ENCODE data around the gene TUBGCP2.

Gene TUBGCP2

DNA sequence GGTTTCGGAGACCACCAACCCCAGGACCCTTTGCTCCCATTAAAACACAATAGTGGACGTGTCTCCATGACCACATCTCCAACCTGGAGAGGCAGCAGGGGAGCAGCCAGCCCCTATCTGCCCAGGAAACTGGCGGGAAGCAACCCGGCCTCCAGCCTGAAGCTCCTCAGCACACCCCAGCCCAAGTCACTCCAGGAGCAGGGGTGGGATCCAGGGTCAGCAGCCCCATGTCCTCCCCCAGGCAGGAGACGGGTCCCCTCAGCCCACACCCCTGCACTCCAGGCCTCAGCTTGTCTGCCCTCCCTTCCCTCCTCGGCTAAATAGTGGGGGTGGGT lies 32.6 kb downstream of the TUBGCP2 start:
- no peaks in the 10 kb centered on the region for H3K4me1 ChIP-seq (ENCODE audit: control insufficient read depth, low read depth, low read length)
- no peak overlapping the region for H2BK5ac ChIP-seq (ENCODE audit: low read length)
- no peak overlapping the region for H4K5ac ChIP-seq (ENCODE audit: low read length)
- no peaks in the 10 kb centered on the region for H3K79me2 ChIP-seq (ENCODE audit: control insufficient read depth, insufficient read depth, low read length)
- H4K8ac ChIP-seq (ENCODE audit: low read depth, low read length) = no peak overlapping the region
- H3K9ac ChIP-seq (ENCODE audit: low read length) = no peak overlapping the region
- WGBS (ENCODE audit: extremely low coverage, insufficient coverage, low lambda C conversion rate) = no CpG with 5 or more reads among the region's 6 CpGs
- DNase-seq = no peak
- H3K79me1 ChIP-seq (ENCODE audit: low read length) = no peaks in the 10 kb centered on the region
- no peak overlapping the region for H3K4ac ChIP-seq (ENCODE audit: low read depth, low read length)
- no peak overlapping the region for H2BK15ac ChIP-seq (replicated peaks; ENCODE audit: low read depth)
- no peak overlapping the region for H3K23ac ChIP-seq (ENCODE audit: low read length)
- H3K18ac ChIP-seq (ENCODE audit: low read length) = no peak overlapping the region
- H3K27me3 ChIP-seq (ENCODE audit: insufficient read depth, low read length, poor library complexity) = no peaks in the 10 kb centered on the region
- H2BK120ac ChIP-seq (ENCODE audit: low read depth, low read length) = no peak overlapping the region
- no peak overlapping the region for H3K4me3 ChIP-seq (ENCODE audit: low read length)
- H2AK5ac ChIP-seq (ENCODE audit: low read length) = no peak overlapping the region
- no peak overlapping the region for H3K4me2 ChIP-seq (ENCODE audit: low read length)
- H3K36me3 ChIP-seq (ENCODE audit: control insufficient read depth, insufficient read depth, low read length) = no peaks in the 10 kb centered on the region
- H3K27ac ChIP-seq (ENCODE audit: low read depth, low read length) = no peak overlapping the region
- no peak overlapping the region for H3K56ac ChIP-seq (ENCODE audit: low read length)

DNA sequence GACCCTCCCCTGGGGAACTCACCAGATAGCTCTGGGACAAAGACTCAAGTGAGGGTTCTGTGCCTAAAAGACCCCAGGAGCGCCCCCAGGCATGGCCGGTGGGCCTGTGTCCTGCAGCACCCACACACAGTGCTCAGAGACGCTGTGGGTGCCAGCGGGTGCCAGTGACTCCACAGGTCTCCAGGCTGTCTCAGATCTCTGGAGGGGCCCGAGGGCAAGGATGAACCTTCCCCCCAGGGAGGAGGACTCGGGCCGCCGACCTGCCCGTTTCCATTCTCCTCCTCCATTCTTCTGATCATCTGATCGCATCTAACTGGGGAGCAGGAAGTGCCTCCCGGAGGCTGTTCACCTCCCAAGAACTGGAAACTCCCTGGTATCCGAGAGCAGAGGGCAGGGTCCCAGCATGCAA lies 33.0 kb downstream of the TUBGCP2 start:
- no peaks in the 10 kb centered on the region for H3K36me3 ChIP-seq (ENCODE audit: control insufficient read depth, insufficient read depth, low read length)
- no peaks in the 10 kb centered on the region for H3K4me1 ChIP-seq (ENCODE audit: control insufficient read depth, low read depth, low read length)
- H2BK120ac ChIP-seq (ENCODE audit: low read depth, low read length) = no peak overlapping the region
- H3K79me2 ChIP-seq (ENCODE audit: control insufficient read depth, insufficient read depth, low read length) = no peaks in the 10 kb centered on the region
- H2BK15ac ChIP-seq (replicated peaks; ENCODE audit: low read depth) = no peak overlapping the region
- H3K9ac ChIP-seq (ENCODE audit: low read length) = no peak overlapping the region
- no peak overlapping the region for H3K56ac ChIP-seq (ENCODE audit: low read length)
- no peak overlapping the region for H2AK5ac ChIP-seq (ENCODE audit: low read length)
- no peak overlapping the region for H3K4ac ChIP-seq (ENCODE audit: low read depth, low read length)
- H3K18ac ChIP-seq (ENCODE audit: low read length) = no peak overlapping the region
- no peaks in the 10 kb centered on the region for H3K79me1 ChIP-seq (ENCODE audit: low read length)
- H3K4me2 ChIP-seq (ENCODE audit: low read length) = no peak overlapping the region
- H4K8ac ChIP-seq (ENCODE audit: low read depth, low read length) = no peak overlapping the region
- H2BK5ac ChIP-seq (ENCODE audit: low read length) = no peak overlapping the region
- H3K27ac ChIP-seq (ENCODE audit: low read depth, low read length) = no peak overlapping the region
- H4K5ac ChIP-seq (ENCODE audit: low read length) = no peak overlapping the region
- H3K27me3 ChIP-seq (ENCODE audit: insufficient read depth, low read length, poor library complexity) = no peaks in the 10 kb centered on the region
- H3K23ac ChIP-seq (ENCODE audit: low read length) = no peak overlapping the region
- no CpG with 5 or more reads among the region's 12 CpGs for whole genome bisulfite sequencing (ENCODE audit: extremely low coverage, insufficient coverage, low lambda C conversion rate)
- no peak overlapping the region for H3K4me3 ChIP-seq (ENCODE audit: low read length)
- no peak for DNase-seq

DNA sequence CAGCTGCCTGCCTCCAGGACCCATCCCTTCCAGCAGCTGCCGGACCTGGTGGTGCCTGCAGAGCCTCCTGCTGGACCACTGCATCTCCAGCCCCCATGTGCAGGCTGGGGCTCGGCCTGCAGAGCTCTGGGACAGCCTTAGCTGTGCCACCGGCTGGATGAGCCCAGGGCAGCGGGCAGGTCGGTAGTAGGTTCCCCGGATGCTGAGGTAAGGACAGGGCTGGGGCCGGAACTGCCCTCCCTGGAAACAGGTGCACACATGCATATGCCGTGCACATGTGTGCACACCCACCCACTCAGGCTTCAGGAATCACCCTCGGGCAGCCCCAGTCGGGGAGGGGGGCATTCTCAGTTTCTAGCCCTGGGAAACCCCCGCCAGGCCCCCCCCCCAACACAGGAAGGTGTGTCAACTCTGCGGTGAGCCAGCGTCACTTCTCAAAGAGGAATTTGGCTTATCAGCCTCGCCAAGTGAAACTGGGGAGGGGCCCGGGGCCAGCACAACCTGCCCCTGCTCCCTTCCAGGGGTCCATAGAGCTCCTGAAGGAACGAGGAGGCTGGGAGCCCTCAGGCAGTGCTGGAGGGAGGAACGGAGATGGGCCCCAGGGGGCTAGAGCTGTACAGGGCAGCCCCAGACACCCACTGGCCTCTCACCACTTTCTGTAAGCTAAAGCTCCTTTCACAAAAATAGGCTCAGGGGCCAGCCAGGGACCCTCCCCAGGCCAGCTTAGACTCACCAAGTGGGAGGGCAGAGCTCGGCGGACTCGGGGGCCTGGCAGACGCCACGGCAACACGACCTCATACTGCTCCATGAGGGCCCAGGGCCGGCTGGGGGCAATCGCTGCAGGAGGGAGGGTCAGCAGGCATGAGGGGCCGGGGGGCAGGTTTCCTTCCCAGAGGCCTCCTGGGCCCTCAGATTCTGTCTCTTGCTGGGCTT lies 33.7 kb downstream of the TUBGCP2 start:
- Histone ChIP-seq H3K56ac (ENCODE audit: low read length) (no peak overlapping the region), H3K79me1 (ENCODE audit: low read length) (no peaks in the 10 kb centered on the region), H3K9ac (ENCODE audit: low read length) (no peak overlapping the region), H3K27me3 (ENCODE audit: insufficient read depth, low read length, poor library complexity) (no peaks in the 10 kb centered on the region), H3K4me2 (ENCODE audit: low read length) (no peak overlapping the region), H3K4me3 (ENCODE audit: low read length) (no peak overlapping the region), H2BK5ac (ENCODE audit: low read length) (no peak overlapping the region), H2BK15ac (replicated peaks; ENCODE audit: low read depth) (no peak overlapping the region), H3K27ac (ENCODE audit: low read depth, low read length) (no peak overlapping the region), H3K4ac (ENCODE audit: low read depth, low read length) (no peak overlapping the region), H3K79me2 (ENCODE audit: control insufficient read depth, insufficient read depth, low read length) (no peaks in the 10 kb centered on the region), H2BK120ac (ENCODE audit: low read depth, low read length) (no peak overlapping the region), H4K8ac (ENCODE audit: low read depth, low read length) (no peak overlapping the region), H3K36me3 (ENCODE audit: control insufficient read depth, insufficient read depth, low read length) (no peaks in the 10 kb centered on the region), H3K23ac (ENCODE audit: low read length) (no peak overlapping the region), H3K4me1 (ENCODE audit: control insufficient read depth, low read depth, low read length) (no peaks in the 10 kb centered on the region), H3K18ac (ENCODE audit: low read length) (no peak overlapping the region), H2AK5ac (ENCODE audit: low read length) (no peak overlapping the region), H4K5ac (ENCODE audit: low read length) (no peak overlapping the region)
- no peak for DNase-seq
- no CpG with 5 or more reads among the region's 26 CpGs for WGBS (ENCODE audit: extremely low coverage, insufficient coverage, low lambda C conversion rate)

DNA sequence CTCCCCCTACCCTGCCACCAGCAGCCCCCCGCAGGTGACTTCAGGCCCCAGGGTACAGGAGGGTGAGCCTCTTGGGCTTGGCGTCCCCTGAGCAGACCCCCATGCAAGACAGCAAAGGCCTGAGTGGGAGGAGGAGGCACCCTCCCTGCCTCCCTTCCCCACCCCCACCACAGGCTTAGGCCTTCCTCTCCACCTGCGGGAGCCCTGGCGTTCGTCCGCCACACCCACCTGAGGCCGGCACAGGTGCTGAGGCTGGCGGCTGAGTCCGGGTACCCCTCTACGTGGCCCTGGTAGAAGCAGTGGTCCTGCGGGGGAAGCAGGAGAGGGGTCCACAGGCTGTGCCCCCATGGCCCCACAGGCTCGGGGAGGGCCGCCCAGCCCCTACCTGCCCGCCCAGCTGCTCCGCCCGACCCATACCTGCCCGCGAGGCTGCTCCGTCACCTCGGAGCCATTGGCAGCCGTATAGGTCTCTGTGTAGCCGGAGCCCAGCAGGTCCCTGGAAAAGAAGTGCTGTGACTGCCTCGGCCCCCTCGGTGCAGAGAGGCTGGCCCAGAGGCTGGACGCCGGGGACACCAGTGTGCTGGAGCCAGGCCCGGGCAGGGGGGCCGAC lies 35.0 kb downstream of the TUBGCP2 start:
- H3K56ac ChIP-seq (ENCODE audit: low read length) = no peak overlapping the region
- H4K8ac ChIP-seq (ENCODE audit: low read depth, low read length) = no peak overlapping the region
- DNase-seq = no peak
- no peak overlapping the region for H3K4me3 ChIP-seq (ENCODE audit: low read length)
- no peak overlapping the region for H3K23ac ChIP-seq (ENCODE audit: low read length)
- H2BK15ac ChIP-seq (replicated peaks; ENCODE audit: low read depth) = no peak overlapping the region
- no peaks in the 10 kb centered on the region for H3K27me3 ChIP-seq (ENCODE audit: insufficient read depth, low read length, poor library complexity)
- no CpG with 5 or more reads among the region's 28 CpGs for WGBS (ENCODE audit: extremely low coverage, insufficient coverage, low lambda C conversion rate)
- no peak overlapping the region for H3K18ac ChIP-seq (ENCODE audit: low read length)
- H3K4me1 ChIP-seq (ENCODE audit: control insufficient read depth, low read depth, low read length) = no peaks in the 10 kb centered on the region
- H2BK5ac ChIP-seq (ENCODE audit: low read length) = no peak overlapping the region
- H4K5ac ChIP-seq (ENCODE audit: low read length) = no peak overlapping the region
- H3K79me2 ChIP-seq (ENCODE audit: control insufficient read depth, insufficient read depth, low read length) = no peaks in the 10 kb centered on the region
- H3K4me2 ChIP-seq (ENCODE audit: low read length) = no peak overlapping the region
- no peaks in the 10 kb centered on the region for H3K79me1 ChIP-seq (ENCODE audit: low read length)
- no peaks in the 10 kb centered on the region for H3K36me3 ChIP-seq (ENCODE audit: control insufficient read depth, insufficient read depth, low read length)
- no peak overlapping the region for H3K9ac ChIP-seq (ENCODE audit: low read length)
- no peak overlapping the region for H2BK120ac ChIP-seq (ENCODE audit: low read depth, low read length)
- no peak overlapping the region for H3K27ac ChIP-seq (ENCODE audit: low read depth, low read length)
- H2AK5ac ChIP-seq (ENCODE audit: low read length) = no peak overlapping the region
- H3K4ac ChIP-seq (ENCODE audit: low read depth, low read length) = no peak overlapping the region

DNA sequence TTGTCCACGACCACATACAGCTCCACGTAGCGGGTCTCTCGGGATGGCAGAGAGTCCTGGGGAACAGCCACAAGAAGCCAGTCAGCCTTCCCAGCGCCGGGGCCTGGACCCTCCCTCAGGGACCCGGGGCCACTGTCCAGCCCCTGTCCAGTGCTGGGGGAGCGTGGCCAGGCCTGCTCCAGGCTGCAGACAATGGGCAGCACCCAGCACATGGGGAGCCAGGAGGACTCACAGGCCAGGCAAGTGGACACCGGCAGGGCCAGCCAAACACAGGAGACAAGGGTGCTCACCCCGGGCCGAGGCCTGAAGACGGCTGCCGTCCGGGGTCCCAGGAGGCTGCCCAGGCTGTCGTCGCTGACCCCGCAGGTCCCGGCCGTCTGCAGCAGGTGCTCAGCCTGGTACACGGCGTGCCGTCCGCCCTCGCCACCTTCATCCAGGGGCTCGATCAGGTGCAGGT lies 35.7 kb downstream of the TUBGCP2 start:
- Histone ChIP-seq H3K79me2 (ENCODE audit: control insufficient read depth, insufficient read depth, low read length) (no peaks in the 10 kb centered on the region), H2BK5ac (ENCODE audit: low read length) (no peak overlapping the region), H3K4ac (ENCODE audit: low read depth, low read length) (no peak overlapping the region), H3K23ac (ENCODE audit: low read length) (no peak overlapping the region), H4K8ac (ENCODE audit: low read depth, low read length) (no peak overlapping the region), H3K4me2 (ENCODE audit: low read length) (no peak overlapping the region), H3K9ac (ENCODE audit: low read length) (no peak overlapping the region), H3K4me1 (ENCODE audit: control insufficient read depth, low read depth, low read length) (no peaks in the 10 kb centered on the region), H4K5ac (ENCODE audit: low read length) (no peak overlapping the region), H3K56ac (ENCODE audit: low read length) (no peak overlapping the region), H3K79me1 (ENCODE audit: low read length) (no peaks in the 10 kb centered on the region), H2AK5ac (ENCODE audit: low read length) (no peak overlapping the region), H3K27me3 (ENCODE audit: insufficient read depth, low read length, poor library complexity) (no peaks in the 10 kb centered on the region), H3K27ac (ENCODE audit: low read depth, low read length) (no peak overlapping the region), H3K36me3 (ENCODE audit: control insufficient read depth, insufficient read depth, low read length) (no peaks in the 10 kb centered on the region), H3K4me3 (ENCODE audit: low read length) (no peak overlapping the region), H3K18ac (ENCODE audit: low read length) (no peak overlapping the region), H2BK120ac (ENCODE audit: low read depth, low read length) (no peak overlapping the region), H2BK15ac (replicated peaks; ENCODE audit: low read depth) (no peak overlapping the region)
- DNase-seq = no peak
- no CpG with 5 or more reads among the region's 25 CpGs for WGBS (ENCODE audit: extremely low coverage, insufficient coverage, low lambda C conversion rate)

Data from mesendoderm (in vitro differentiated cells).